HG03139 (cell line): ENCODE measurements around the gene IER5.
A peak's percentile ranks its signal among the peaks of the same experiment; 100 is the strongest.

Experiments used
- ATAC-seq: cut with Tn5 transposase; IDR thresholded peaks from one replicate; pipeline ENCODE4 v1.9.1; 2021; ENCODE audit not compliant: unreplicated experiment

Gene IER5

DNA sequence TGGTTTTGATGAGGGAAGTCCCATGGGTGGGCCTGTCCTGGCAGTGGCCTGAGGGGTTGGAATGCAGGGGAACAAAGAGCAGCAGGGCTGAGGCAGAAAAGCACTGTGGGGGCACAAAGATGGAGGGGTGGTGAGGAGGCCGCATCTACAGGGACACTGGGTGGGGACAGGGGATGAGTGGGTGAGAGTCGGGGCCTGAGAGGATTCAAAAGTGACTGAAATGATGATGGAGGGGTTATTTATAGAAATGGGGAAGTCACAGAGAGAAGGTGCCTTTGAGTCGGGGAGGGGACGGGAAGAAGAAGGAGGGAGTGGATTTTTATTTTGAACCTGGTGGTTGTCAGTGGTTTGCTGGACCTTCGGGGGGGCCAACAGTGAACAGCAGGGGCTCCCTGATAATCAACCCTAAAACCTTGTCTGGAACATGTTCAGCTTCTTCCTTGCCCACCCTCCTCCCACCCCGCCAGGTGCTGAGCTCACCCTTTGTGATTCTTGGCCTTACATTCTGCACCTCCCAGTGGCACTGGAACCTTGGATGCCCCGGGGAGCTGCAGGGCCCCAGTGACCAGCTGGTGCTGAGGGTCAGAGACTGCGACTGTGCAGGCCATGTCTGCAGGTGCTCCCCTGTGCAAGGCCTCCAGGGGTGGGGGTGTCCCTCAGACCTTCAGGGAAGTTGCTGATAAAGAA is 42.9 kb downstream of the IER5 start:
- ATAC-seq: peak; percentile 27

- no peak for ATAC-seq
Observed at GRCh38 chr1:181133441-181133951, 45.0 kb downstream of the IER5 start.

- ATAC-seq: no peak
Observed at GRCh38 chr1:181133969-181134418, 45.5 kb downstream of the IER5 start.

DNA sequence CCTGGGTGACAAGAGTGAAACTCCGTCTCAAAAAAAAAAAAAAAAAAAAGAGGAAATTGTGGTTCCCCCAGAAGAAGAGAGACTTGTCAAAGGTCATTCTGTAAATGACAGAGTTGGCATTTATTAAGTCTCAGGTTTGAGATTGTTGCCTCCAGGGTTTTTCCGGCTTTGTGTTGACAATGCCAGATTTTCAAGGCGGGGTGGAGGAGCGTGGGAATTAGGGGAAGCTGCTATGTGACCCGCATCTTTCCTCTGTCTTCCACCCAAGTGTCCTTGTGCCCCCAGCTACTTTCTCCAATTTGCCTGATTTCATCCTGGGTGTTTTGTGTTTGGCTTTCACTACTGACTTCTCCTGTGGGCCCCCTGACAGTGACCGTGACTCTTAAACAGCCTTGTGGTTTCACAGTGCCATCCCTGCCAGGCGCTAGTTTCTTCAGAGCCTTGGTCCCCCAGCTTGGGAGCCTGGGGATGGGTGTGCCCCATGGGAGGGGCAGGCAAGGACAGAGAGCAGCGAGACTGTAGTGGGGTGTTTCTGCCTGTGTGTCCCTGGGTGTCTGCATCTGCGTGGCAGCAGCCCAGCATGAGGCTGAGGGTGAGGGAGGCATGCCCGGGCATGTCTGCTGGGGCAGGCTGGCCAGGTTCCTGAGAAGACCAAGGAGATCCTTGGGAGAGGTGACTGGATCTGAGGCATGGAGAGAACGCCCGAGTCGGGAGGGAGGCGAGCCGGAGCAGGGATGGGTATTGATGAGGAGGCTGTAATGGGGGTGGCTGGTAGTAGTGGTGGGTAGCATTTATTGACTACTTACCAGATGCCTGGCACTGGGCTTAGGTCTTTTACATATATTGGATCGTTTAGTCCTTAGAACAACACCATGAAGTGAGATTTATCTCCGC is 46.3 kb downstream of the IER5 start:
- ATAC-seq: no peak

DNA sequence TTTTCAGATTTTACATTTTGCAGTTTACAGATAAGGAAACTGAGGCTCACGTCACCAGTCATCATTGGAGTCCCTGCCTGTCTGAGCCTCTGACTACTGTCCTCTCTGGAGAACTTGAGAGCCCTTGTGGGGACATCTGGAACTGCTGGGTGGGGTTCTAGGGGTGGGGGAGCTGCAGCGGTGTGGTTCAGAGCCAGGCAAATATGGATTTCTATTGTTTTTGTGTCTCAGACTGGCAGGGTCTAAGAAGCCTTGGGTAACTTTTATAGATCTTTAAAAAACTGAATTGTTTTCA is 46.9 kb downstream of the IER5 start:
- peak; percentile 22 for ATAC-seq

GRCh38 chr1:181135815-181136737 is 47.6 kb downstream of the IER5 start:
- ATAC-seq: no peak

- no peak for ATAC-seq
Observed at GRCh38 chr1:181136738-181137122, 48.2 kb downstream of the IER5 start.

DNA sequence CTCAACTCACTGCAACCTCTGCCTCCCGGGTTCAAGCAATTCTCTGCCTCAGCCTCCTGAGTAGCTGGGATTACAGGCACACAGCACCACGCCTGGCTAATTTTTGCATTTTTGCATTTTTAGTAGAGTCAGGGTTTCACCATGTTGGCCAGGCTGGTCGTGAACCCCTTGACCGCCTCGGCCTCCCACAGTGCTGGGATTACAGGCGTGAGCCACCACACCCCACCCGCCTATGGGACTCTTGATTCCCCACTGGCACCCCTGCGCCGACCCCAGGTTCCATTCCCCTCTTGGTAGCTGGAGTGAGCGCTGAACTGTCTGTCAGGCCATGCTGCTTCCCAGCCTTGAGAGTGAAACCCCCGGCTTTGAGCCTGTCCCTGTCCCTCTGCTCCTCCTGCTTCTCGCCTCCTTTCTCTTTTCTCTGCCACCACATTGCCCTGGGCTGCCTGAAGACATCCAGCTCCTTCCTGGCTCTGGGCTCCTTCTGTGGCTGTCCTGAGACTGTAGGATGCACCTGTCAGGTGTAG is 48.8 kb downstream of the IER5 start:
- ATAC-seq: no peak

DNA sequence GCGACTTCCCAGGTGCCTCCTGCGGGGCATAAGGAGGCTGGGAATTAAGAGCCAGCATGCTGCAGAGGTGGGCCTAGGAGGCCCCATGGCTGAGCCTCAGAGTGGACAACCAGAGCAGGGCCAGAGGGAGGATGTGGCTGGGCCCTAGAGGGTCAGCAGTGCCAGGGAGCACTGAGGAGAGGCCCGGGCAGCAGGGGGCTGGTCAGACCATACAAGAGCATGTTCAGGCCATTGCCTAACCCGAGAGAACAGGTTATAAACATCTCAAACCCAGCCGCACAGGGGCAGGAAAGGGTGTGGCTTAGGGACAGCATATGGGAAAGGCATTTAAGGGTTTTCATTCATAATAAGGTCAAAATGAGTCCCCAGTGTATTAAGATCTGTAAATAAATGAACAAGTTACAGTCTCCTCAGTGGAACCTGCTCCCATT is 51.1 kb downstream of the IER5 start:
- ATAC-seq: no peak

- no peak for ATAC-seq
Observed at GRCh38 chr1:181140398-181140797, 51.9 kb downstream of the IER5 start.

- ATAC-seq: no peak
Observed at GRCh38 chr1:181140891-181141290, 52.4 kb downstream of the IER5 start.

DNA sequence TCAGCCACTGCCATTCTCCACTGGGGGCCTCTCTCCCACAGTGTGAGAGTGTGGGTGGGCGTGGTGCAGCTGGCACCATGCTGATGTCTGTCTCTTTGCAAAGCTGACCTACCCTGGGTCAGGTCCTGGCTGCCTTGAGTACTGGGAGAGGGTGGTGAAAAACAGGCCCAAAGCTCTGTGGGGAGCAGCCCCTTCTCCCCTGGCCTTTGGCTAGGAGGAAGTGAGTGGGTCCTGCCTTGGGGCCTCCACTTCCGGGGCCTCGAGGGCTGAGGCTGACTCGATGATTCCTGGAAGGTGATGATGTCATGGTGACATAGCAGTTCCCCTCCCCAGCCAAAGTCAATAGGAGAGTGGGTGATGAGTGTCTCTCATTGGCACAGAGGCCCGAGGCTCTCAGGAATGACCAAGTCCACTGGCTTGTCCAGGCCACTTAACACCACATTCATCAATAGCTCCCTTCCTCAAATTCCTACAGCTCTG is 53.0 kb downstream of the IER5 start:
- no peak for ATAC-seq
